Natural killer cell (primary cell): ENCODE data around the gene FUT8. TPM values are rescaled to one million over a fixed set of nuclear protein-coding genes. Genes with fewer than 3 reads are reported as not detected.

Experiments
- ATAC-seq, 3 donors: fragments of 150-1000 bp in 2 of 3; fragments of 200-7000 bp in 1 of 3; cut with Tn5 transposase; 1 replicate in 1 of 3; 2 replicates in 2 of 3; pipeline ENCODE4 v1.10.0; 2021; ENCODE audit warnings: mild to moderate bottlenecking in 2 of 3, moderate library complexity in 2 of 3
- DNase-seq, 2 donors: peaks; one replicate each; pipeline versions ENCODE4 v3.0.0 to v3.0.0-alpha.2; 2013 to 2021; ENCODE audit warnings: mixed read lengths in 1 of 2
- H3K27ac ChIP-seq: one replicate; pipeline ENCODE4 v1.5.1; 2013; ENCODE audit warnings: mild to moderate bottlenecking, low read length
- H3K27me3 ChIP-seq: one replicate; pipeline ENCODE4 v1.6.1; 2013; ENCODE audit warnings: low read length; ENCODE audit not compliant: control insufficient read depth, insufficient read depth
- H3K36me3 ChIP-seq: one replicate; pipeline ENCODE4 v1.6.1; 2013; ENCODE audit warnings: low read length; ENCODE audit not compliant: control insufficient read depth, insufficient read depth
- H3K4me1 ChIP-seq: one replicate; pipeline ENCODE4 v1.6.1; 2013; ENCODE audit warnings: low read length; ENCODE audit not compliant: control insufficient read depth, insufficient read depth
- H3K4me3 ChIP-seq: one replicate; pipeline ENCODE4 v1.5.1; 2013; ENCODE audit warnings: low read length
- H3K9me3 ChIP-seq: one replicate; pipeline ENCODE4 v1.6.1; 2013; ENCODE audit warnings: low read length; ENCODE audit not compliant: control insufficient read depth, insufficient read depth
- H3K27ac Mint-ChIP-seq, 2 donors: one replicate each; pipeline ENCODE4 v1.8.0; 2022; ENCODE audit warnings: mild to moderate bottlenecking in 2 of 2, mixed read lengths in 2 of 2, moderate library complexity in 1 of 2
- H3K27me3 Mint-ChIP-seq, 2 donors: one replicate each; pipeline ENCODE4 v1.8.0; 2022; ENCODE audit warnings: low read depth in 2 of 2, mixed read lengths in 2 of 2
- H3K36me3 Mint-ChIP-seq: one replicate; pipeline ENCODE4 v1.8.0; 2022; ENCODE audit warnings: mixed read lengths
- H3K4me1 Mint-ChIP-seq, 2 donors: one replicate each; pipeline ENCODE4 v1.8.0; 2022; ENCODE audit warnings: mixed read lengths in 2 of 2
- H3K4me3 Mint-ChIP-seq: one replicate; pipeline ENCODE4 v1.8.0; 2022; ENCODE audit warnings: mild to moderate bottlenecking, moderate library complexity, mixed read lengths
- H3K9me3 Mint-ChIP-seq, 2 donors: one replicate each; pipeline ENCODE4 v1.8.0; 2022; ENCODE audit warnings: mixed read lengths in 2 of 2
- WGBS: methylation state at CpG from one replicate; pipeline ENCODE4 v1.1.7; 2013; ENCODE audit warnings: missing lambda C conversion rate; ENCODE audit not compliant: insufficient coverage; 5-methylcytosine and 5-hydroxymethylcytosine counted together
- intact Hi-C: fragments of 100-400 bp; cut with micrococcal nuclease; formaldehyde crosslinking; loops from one replicate; pipeline ENCODE4 v1.14.2; 2022
- total RNA-seq, 4 donors: library from RNA; stranded (reverse); fragments of 120-200 nt in 1 of 4; gene quantifications; one replicate each; pipeline versions ENCODE4 v1.2.3 to v1.2.4, GENCODE V29; 2013 to 2022
- TF ChIP-seq, protein P1 (sequence below): fragments of 200-600 bp; IDR thresholded peaks from one replicate; pipeline ENCODE4 v1.8.0; 2022; ENCODE audit warnings: antibody characterized with exemption

FUT8 gene
- total RNA-seq, 3 donors from 2014 or later (not counting 1 experiment from before 2014, with no cell fraction given), result 20.7 to 29.2 (median 21.2) TPM

- WGBS, result 100% methylated on average over 4 of the region's 4 CpGs
- H3K27me3 ChIP-seq, result no peaks in the 10 kb centered on the region
- no peak for ATAC-seq
- intact Hi-C loops, result no loop called here
- H3K27ac Mint-ChIP-seq, result no peak overlapping the region
- H3K9me3 Mint-ChIP-seq, result peaks cover 0 to 3% of the 10 kb centered on the region in 2 donors
- no peak overlapping the region for H3K4me3 Mint-ChIP-seq
- DNase-seq, result no peak
- H3K36me3 Mint-ChIP-seq, result no peaks in the 10 kb centered on the region
- no peak overlapping the region for H3K27ac ChIP-seq
- TF ChIP-seq, protein P1, sequence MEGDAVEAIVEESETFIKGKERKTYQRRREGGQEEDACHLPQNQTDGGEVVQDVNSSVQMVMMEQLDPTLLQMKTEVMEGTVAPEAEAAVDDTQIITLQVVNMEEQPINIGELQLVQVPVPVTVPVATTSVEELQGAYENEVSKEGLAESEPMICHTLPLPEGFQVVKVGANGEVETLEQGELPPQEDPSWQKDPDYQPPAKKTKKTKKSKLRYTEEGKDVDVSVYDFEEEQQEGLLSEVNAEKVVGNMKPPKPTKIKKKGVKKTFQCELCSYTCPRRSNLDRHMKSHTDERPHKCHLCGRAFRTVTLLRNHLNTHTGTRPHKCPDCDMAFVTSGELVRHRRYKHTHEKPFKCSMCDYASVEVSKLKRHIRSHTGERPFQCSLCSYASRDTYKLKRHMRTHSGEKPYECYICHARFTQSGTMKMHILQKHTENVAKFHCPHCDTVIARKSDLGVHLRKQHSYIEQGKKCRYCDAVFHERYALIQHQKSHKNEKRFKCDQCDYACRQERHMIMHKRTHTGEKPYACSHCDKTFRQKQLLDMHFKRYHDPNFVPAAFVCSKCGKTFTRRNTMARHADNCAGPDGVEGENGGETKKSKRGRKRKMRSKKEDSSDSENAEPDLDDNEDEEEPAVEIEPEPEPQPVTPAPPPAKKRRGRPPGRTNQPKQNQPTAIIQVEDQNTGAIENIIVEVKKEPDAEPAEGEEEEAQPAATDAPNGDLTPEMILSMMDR, result no peak
- peaks cover 14 to 35% of the 10 kb centered on the region in 2 donors for H3K4me1 Mint-ChIP-seq
- no peaks in the 10 kb centered on the region for H3K9me3 ChIP-seq
- no peak overlapping the region for H3K4me3 ChIP-seq
- H3K36me3 ChIP-seq, result no peaks in the 10 kb centered on the region
- no peaks in the 10 kb centered on the region for H3K4me1 ChIP-seq
- no peaks in the 10 kb centered on the region for H3K27me3 Mint-ChIP-seq
Observed at GRCh38 chr14:65500075-65500474, 87.5 kb downstream of the FUT8 start.

DNA sequence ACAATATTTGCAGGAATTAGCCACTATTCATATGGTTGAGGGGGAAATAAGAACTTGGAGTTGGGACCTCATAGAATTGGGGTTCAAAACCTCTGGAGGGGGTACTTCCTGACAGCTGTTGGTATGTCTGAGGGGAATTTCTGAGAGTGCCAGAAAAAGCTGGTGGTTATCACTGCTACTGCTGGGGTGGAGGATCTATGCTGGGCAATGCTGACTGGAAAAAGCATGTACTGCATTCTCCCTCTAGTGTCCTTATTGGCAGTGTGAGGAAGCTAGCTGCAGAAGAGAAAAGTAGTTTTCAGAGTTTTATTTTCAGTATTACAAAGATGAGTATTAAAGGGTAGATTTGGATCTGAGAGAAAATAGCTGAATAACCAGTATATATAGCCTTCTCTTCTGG is 88.8 kb downstream of the FUT8 start:
- H3K36me3 ChIP-seq, result no peaks in the 10 kb centered on the region
- no peaks in the 10 kb centered on the region for H3K27me3 Mint-ChIP-seq
- intact Hi-C loops, result no loop called here
- no peaks in the 10 kb centered on the region for H3K27me3 ChIP-seq
- no peaks in the 10 kb centered on the region for H3K4me1 ChIP-seq
- ATAC-seq (no peak), DNase-seq (no peak)
- H3K9me3 Mint-ChIP-seq, result peaks cover 0 to 3% of the 10 kb centered on the region in 2 donors
- H3K27ac Mint-ChIP-seq, result peak overlapping the region in 1 of 2 donors; percentile 27
- H3K9me3 ChIP-seq, result no peaks in the 10 kb centered on the region
- H3K36me3 Mint-ChIP-seq, result no peaks in the 10 kb centered on the region
- H3K4me3 ChIP-seq, result no peak overlapping the region
- TF ChIP-seq, protein P1, result no peak
- H3K4me1 Mint-ChIP-seq, result peaks cover 14 to 33% of the 10 kb centered on the region in 2 donors
- no peak overlapping the region for H3K27ac ChIP-seq
- H3K4me3 Mint-ChIP-seq, result no peak overlapping the region

DNA sequence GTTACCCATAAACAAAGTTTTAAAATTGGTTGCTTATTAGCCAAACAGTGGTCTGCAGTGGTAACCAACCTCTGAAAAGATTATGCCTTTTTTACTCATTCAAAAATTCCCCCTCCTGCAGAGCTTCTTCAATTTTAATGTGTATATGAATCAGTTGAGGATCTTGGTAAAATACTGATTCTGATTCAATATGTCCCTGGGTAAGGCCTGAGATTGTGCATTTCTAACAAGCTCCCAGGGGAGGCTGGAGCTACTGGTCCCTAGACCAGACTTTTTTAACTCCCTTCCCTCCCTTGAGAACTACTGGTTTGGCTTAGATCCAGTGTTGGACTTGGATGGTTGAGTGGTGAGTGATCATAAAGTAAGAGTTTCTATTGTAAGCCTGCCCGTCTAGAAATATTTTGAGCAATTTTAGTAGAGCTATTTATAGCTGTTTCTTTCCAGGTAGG is 90.2 kb downstream of the FUT8 start:
- no peaks in the 10 kb centered on the region for H3K36me3 ChIP-seq
- no peaks in the 10 kb centered on the region for H3K4me1 ChIP-seq
- no peaks in the 10 kb centered on the region for H3K27me3 ChIP-seq
- H3K9me3 ChIP-seq, result no peaks in the 10 kb centered on the region
- WGBS, result 100% methylated on average over 1 of the region's 1 CpG
- Mint-ChIP-seq H3K27ac (no peak overlapping the region), H3K4me3 (no peak overlapping the region), H3K27me3 (no peaks in the 10 kb centered on the region), H3K36me3 (no peaks in the 10 kb centered on the region), H3K4me1 (peaks cover 14 to 30% of the 10 kb centered on the region in 2 donors), H3K9me3 (no peaks in the 10 kb centered on the region)
- no peak overlapping the region for H3K27ac ChIP-seq
- TF ChIP-seq, protein P1, result no peak
- H3K4me3 ChIP-seq, result no peak overlapping the region
- ATAC-seq, result no peak
- no peak for DNase-seq
- intact Hi-C loops, result no loop called here

- ATAC-seq (no peak), DNase-seq (no peak)
- H3K27me3 Mint-ChIP-seq, result no peaks in the 10 kb centered on the region
- intact Hi-C loops, result no loop called here
- Histone ChIP-seq H3K27me3 (no peaks in the 10 kb centered on the region), H3K9me3 (no peaks in the 10 kb centered on the region), H3K4me3 (no peak overlapping the region), H3K4me1 (no peaks in the 10 kb centered on the region), H3K27ac (no peak overlapping the region), H3K36me3 (no peaks in the 10 kb centered on the region)
- no peak overlapping the region for H3K27ac Mint-ChIP-seq
- H3K36me3 Mint-ChIP-seq, result peaks cover under 1% of the 10 kb centered on the region
- H3K9me3 Mint-ChIP-seq, result no peaks in the 10 kb centered on the region
- TF ChIP-seq, protein P1, result no peak
- H3K4me3 Mint-ChIP-seq, result no peak overlapping the region
- peaks cover 15 to 21% of the 10 kb centered on the region in 2 donors for H3K4me1 Mint-ChIP-seq
- no CpG with 5 or more reads among the region's 3 CpGs for WGBS
Observed at GRCh38 chr14:65503771-65504170, 91.2 kb downstream of the FUT8 start.
